Subcutaneous adipose tissue (tissue), 4 donors: ENCODE data around the gene MAP2K4. TPM values are rescaled to one million over a fixed set of nuclear protein-coding genes. Genes with fewer than 3 reads are reported as not detected.

Experiments
- total RNA-seq, 4 donors: library from RNA; depleted of rRNA; stranded (reverse); fragments of >200 nt; gene quantifications; one replicate each; pipeline ENCODE4 v1.1.0, GENCODE V29; 2016
- TF ChIP-seq, protein P1 (sequence below): fragments of 450-650 bp; IDR thresholded peaks from one replicate; pipeline ENCODE4 v1.5.1; 2016; ENCODE audit warnings: low read depth, mild to moderate bottlenecking, control low read depth, antibody characterized with exemption, moderate library complexity

The MAP2K4 gene
- total RNA-seq, 4 donors from 2014 or later, result 21.3 to 27.3 (median 23.7) TPM

DNA sequence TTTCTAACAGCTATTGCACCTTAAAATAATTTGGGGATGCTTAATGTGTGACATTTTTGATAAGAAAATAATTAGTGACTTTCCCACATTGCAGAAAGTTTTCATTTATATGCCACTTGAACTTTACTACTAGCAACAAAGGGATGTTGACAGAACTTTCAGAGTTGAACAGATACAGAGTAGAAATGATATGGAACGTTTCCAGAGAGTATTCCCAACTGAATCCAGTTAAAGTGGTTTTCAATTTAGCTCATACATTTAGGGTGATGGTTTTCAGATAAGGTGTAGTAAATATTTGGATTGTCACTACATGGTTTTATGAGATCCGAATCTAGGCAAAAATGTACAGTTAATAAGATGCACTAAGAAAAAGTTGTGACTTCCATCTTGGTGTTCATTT, 17.3 kb downstream of the MAP2K4 start:
- TF ChIP-seq, protein P1, sequence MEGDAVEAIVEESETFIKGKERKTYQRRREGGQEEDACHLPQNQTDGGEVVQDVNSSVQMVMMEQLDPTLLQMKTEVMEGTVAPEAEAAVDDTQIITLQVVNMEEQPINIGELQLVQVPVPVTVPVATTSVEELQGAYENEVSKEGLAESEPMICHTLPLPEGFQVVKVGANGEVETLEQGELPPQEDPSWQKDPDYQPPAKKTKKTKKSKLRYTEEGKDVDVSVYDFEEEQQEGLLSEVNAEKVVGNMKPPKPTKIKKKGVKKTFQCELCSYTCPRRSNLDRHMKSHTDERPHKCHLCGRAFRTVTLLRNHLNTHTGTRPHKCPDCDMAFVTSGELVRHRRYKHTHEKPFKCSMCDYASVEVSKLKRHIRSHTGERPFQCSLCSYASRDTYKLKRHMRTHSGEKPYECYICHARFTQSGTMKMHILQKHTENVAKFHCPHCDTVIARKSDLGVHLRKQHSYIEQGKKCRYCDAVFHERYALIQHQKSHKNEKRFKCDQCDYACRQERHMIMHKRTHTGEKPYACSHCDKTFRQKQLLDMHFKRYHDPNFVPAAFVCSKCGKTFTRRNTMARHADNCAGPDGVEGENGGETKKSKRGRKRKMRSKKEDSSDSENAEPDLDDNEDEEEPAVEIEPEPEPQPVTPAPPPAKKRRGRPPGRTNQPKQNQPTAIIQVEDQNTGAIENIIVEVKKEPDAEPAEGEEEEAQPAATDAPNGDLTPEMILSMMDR, result no peak

DNA sequence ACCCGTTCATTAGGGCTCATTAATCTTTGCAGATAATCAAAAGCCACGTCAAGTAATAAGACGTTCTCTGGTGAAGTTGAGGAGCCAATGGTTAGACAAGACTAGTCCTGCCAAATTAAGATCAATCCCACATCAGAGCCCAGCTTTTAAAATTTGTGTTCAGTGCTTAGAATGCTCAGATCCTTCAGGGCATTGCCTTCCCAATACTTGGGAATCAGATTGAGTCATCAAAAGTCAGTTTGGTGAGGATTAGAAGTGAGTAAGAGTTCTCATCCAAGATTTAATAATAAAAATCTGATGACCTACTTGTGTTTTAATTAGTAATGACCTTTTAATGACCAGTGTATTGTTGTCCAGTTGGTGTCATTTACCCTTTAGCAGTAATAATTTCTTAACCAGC, 19.8 kb downstream of the MAP2K4 start:
- TF ChIP-seq, protein P1, result no peak

DNA sequence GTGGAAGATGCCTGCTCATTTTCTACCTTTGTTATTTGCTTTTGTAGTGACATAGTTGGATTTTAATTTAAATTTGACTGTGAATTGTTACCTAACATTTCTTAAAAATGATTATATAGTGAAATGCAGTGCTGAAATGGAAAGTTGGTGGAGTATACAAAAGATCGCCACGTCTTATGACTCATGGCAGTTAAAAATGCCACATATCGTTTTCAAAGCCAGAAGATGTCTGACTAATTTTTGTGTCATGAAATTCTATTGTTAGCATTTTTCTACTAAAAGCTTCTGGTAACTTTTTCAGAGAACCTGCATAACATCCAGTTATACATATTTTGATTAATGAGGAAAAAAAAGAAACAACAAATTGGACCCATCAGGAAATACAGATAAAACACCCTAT, 20.6 kb downstream of the MAP2K4 start:
- TF ChIP-seq, protein P1, result no peak

DNA sequence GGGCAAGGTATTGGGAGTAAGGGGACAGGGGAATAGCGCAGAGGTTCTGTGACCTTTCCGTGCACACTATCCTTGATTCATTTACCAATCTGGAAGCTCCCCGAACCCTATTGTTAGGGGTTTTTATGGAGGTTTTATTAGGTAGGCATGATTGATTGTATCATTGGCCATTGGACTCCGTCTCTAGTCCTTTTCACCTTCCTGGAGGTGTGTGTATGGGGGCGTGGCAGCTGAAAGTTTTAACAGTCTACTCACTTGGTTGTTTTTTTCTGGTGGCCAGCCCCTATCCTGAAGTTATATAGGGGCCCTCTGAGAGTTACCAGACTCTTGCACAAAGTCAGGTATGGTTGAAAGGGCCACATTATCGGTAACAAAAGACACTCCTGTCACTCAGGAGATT, 23.0 kb downstream of the MAP2K4 start:
- TF ChIP-seq, protein P1, result no peak

DNA sequence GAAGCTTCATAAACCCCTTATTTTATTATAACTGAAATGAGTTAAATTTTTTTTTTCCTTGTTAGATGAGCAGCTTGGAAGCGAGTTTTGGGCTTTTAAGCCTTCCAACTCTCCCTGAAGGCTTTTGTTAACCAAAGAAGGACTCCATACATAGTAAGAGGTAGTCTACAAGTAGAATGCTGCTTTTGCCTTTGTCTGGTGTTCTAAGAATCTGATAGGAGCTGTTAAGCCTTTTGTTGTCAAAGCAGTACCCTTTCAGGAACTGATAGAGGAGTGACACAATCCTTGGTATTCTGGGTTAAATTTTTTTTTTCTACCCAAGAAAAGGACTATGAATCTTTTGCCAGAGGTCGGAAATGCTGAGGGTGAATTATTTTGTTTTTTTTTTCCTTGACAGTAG, 26.1 kb downstream of the MAP2K4 start:
- TF ChIP-seq, protein P1, result no peak

DNA sequence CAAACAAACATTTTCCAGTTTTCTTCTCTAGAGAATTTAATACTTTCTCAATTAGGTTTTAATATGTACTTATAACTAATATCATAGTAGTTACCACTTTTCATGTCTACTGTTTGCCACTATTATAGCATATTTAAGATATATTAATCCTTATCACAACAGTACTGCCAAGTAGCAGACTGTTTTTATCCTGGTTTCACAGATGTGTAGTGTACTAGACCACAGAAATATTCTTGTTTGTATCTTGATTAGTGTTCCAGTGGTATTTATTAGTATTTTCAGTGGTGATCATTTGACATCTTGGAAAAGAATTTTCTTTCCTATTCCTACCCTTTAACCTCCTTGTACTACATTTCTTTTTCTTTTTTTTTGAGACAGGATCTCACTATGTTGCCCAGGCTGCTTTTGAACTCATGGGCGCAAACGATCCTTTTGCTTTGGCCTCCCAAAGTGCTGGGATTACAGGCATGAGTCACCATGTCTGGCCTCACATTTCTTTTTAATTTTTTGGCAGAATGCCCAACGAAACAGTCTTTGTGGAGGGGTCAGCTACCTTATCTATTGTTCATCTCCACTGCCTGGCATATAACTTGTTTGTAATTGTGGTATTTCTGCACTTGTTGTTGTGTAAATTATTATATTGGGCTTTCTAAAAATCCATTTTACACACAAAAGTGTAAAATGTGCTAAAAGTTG, 27.2 kb downstream of the MAP2K4 start:
- TF ChIP-seq, protein P1, result no peak

DNA sequence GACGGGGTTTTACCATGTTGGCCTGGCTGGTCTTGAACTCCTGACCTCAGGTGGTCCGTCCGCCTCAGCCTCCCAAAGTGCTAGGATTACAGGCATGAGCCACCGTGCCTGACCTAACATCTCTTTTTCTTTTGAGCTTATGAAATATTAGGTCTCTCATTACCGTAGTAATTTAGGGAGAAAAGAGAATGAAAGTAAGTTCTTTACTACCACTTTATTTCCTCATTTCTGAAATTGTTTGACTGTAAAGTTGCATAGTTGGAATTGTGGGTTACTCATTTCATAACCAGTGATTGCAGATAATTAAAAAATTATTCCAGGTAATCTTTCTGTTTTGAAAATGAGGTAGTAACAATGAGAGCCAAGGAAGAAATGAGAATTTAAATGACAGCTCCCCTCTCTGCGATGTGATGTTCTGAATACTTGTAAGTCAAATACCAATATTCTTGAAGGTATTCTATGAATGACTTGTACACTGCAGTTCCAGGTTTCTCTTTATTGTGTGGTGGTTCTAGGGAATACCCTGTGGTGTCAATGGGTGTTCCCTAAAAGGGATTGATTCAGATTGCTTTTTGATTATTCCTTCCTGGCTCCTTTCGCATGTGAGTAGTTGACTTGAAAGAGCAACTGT, 28.3 kb downstream of the MAP2K4 start:
- TF ChIP-seq, protein P1, result no peak
